Cortex of kidney (tissue), 1 donor: ENCODE results near the gene GRIK3.

Experiments
- DNase-seq: peaks from one replicate; lab custom pipeline; 2025; lab: John Stamatoyannopoulos, UW

GRIK3 gene

GRCh38 chr1:36822648-36823047, 211.7 kb downstream of the GRIK3 start:
- no peak for DNase-seq

GRCh38 chr1:36821386-36821785, 212.9 kb downstream of the GRIK3 start:
- no peak for DNase-seq

- DNase-seq: no peak
Observed at GRCh38 chr1:36818771-36819170, 215.5 kb downstream of the GRIK3 start.

GRCh38 chr1:36816348-36816747, 218.0 kb downstream of the GRIK3 start:
- DNase-seq: no peak

GRCh38 chr1:36814774-36815173, 219.5 kb downstream of the GRIK3 start:
- DNase-seq: no peak

GRCh38 chr1:36814083-36814482, 220.2 kb downstream of the GRIK3 start:
- DNase-seq: no peak

- DNase-seq: no peak
Observed at GRCh38 chr1:36807262-36807661, 227.1 kb downstream of the GRIK3 start.

GRCh38 chr1:36805979-36806640, 228.2 kb downstream of the GRIK3 start:
- DNase-seq: no peak

GRCh38 chr1:36804669-36805314, 229.5 kb downstream of the GRIK3 start:
- no peak for DNase-seq

- no peak for DNase-seq
Observed at GRCh38 chr1:36803868-36804570, 230.3 kb downstream of the GRIK3 start.

GRCh38 chr1:36802018-36802417, 232.3 kb downstream of the GRIK3 start:
- DNase-seq: no peak

GRCh38 chr1:36797761-36798160, 236.6 kb downstream of the GRIK3 start:
- no peak for DNase-seq

- no peak for DNase-seq
Observed at GRCh38 chr1:36796733-36797132, 237.6 kb downstream of the GRIK3 start.

- no peak for DNase-seq
Observed at GRCh38 chr1:36796106-36796590, 238.2 kb downstream of the GRIK3 start.

- DNase-seq: no peak
Observed at GRCh38 chr1:36794460-36794859, 239.9 kb downstream of the GRIK3 start.

- no peak for DNase-seq
Observed at GRCh38 chr1:36793452-36793851, 240.9 kb downstream of the GRIK3 start.

- no peak for DNase-seq
Observed at GRCh38 chr1:36792292-36792691, 242.0 kb downstream of the GRIK3 start.

GRCh38 chr1:36790191-36790590, 244.1 kb downstream of the GRIK3 start:
- DNase-seq: no peak

GRCh38 chr1:36789535-36789934, 244.8 kb downstream of the GRIK3 start:
- DNase-seq: no peak

- DNase-seq: no peak
Observed at GRCh38 chr1:36787312-36787913, 246.9 kb downstream of the GRIK3 start.

GRCh38 chr1:36786425-36786824, 247.9 kb downstream of the GRIK3 start:
- DNase-seq: no peak

- DNase-seq: no peak
Observed at GRCh38 chr1:36784147-36784859, 250.0 kb downstream of the GRIK3 start.
